K562 (cell line): ENCODE data around the gene CYSTM1. TPM values are rescaled to one million over a fixed set of nuclear protein-coding genes. Genes with fewer than 3 reads are reported as not detected.

Source experiments
- EP300 ChIP-seq: IDR thresholded peaks from 2 replicates; pipeline ENCODE4 v1.6.1; 2012; ENCODE audit warnings: low read length, improper control_type of control experiment
- GMEB1 ChIP-seq: fragments of 250-450 bp; sonication (Bioruptor Pico); IDR thresholded peaks from 2 replicates; pipeline ENCODE4 v1.4.0; 2020; ENCODE audit warnings: mild to moderate bottlenecking
- HIVEP1 ChIP-seq: fragments of 250-450 bp; sonication (Bioruptor Pico); IDR thresholded peaks from 2 replicates; pipeline ENCODE4 v1.4.0; 2020; ENCODE audit warnings: mild to moderate bottlenecking
- KAT7 ChIP-seq: sonication (generic); formaldehyde crosslinking; IDR thresholded peaks from 2 replicates; pipeline ENCODE4 v1.8.0; 2022; ENCODE audit warnings: missing genetic modification reagents, mild to moderate bottlenecking, borderline replicate concordance
- NFE2 ChIP-seq: IDR thresholded peaks from 2 replicates; pipeline ENCODE4 v1.6.1; 2014; ENCODE audit warnings: antibody characterized with exemption, low read depth
- NFE2L1 ChIP-seq: fragments of 450-650 bp; IDR thresholded peaks from 2 replicates; pipeline ENCODE4 v1.6.1; 2016; ENCODE audit warnings: missing genetic modification characterization, low read depth, mild to moderate bottlenecking, missing compliant biosample characterization, moderate library complexity, borderline replicate concordance
- POLR2H ChIP-seq: IDR thresholded peaks from 2 replicates; pipeline ENCODE4 v1.6.1; 2016; ENCODE audit warnings: missing genetic modification characterization, low read depth, mild to moderate bottlenecking, control low read depth, missing compliant biosample characterization, moderate library complexity
- TARDBP ChIP-seq: fragments of 450-650 bp; IDR thresholded peaks from 2 replicates; pipeline ENCODE4 v1.6.1; 2016
- ZBTB7A ChIP-seq: IDR thresholded peaks from 2 replicates; pipeline ENCODE4 v1.6.1; 2011; ENCODE audit warnings: low read depth, mild to moderate bottlenecking, low read length, moderate library complexity, borderline replicate concordance; ENCODE audit not compliant: control insufficient read depth
- ZNF395 ChIP-seq: fragments of 200-800 bp; sonication (Bioruptor generic); IDR thresholded peaks from 2 replicates; pipeline ENCODE4 v1.6.1; 2017; ENCODE audit warnings: missing genetic modification characterization, missing compliant biosample characterization
- ZNF586 ChIP-seq: fragments of 450-650 bp; formaldehyde crosslinking; conservative IDR thresholded peaks from 2 replicates; pipeline ENCODE4 v1.4.0; 2020; ENCODE audit warnings: mild to moderate bottlenecking, moderate library complexity
- polyA plus RNA-seq, 8 experiments: library from polyadenylated mRNA; depleted of rRNA in 4 of 8; stranded (reverse) in 5 of 8; unstranded in 3 of 8; fragments of >200 nt; fragmentation: Nextera tagmentation in 2 of 8; fragmentation: Illumina TruSeq in 1 of 8; extraction: Ambion mirVana in 2 of 8; extraction: Trizol in 1 of 8; gene quantifications; 2 replicates each; pipeline versions ENCODE4 v1.2.1 to v1.2.3, GENCODE V29; 2011 to 2014; ENCODE audit warnings: inconsistent platforms in 1 of 8, missing spikeins in 1 of 8
- total RNA-seq, 7 experiments: library from RNA; depleted of rRNA in 6 of 7; stranded (reverse); fragments of >200 nt in 6 of 7; fragmentation: Illumina TruSeq in 2 of 7; extraction: Trizol in 2 of 7; gene quantifications; 2 replicates each; pipeline versions ENCODE4 v1.2.1 to v1.2.3, GENCODE V29; 2011 to 2021; ENCODE audit warnings: low replicate concordance in 1 of 7
- TF ChIP-seq, protein P1 (sequence below), 3 experiments: IDR thresholded peaks in 2 of 3; conservative IDR thresholded peaks in 1 of 3; 2 replicates each; pipeline ENCODE4 v1.5.1; 2011 to 2012; ENCODE audit warnings: low read length in 3 of 3, mild to moderate bottlenecking in 3 of 3, control low read depth in 2 of 3, improper control_type of control experiment in 1 of 3, inconsistent platforms in 1 of 3, low read depth in 1 of 3, mixed read lengths in 1 of 3, moderate library complexity in 1 of 3; ENCODE audit not compliant: insufficient read depth in 2 of 3
- TF ChIP-seq, protein P2 (sequence below): sonication (generic); IDR thresholded peaks from 2 replicates; pipeline ENCODE4 v1.6.1; 2016
- TF ChIP-seq, protein P3 (sequence below): fragments of 250-450 bp; sonication (Bioruptor Pico); IDR thresholded peaks from 2 replicates; pipeline ENCODE4 v1.6.1; 2021; ENCODE audit warnings: mild to moderate bottlenecking

Gene CYSTM1
- total and polyA plus RNA-seq, 9 of the 15 experiments (the other 6 are each of a cell fraction or from before 2014, with no cell fraction given) = 76.1 to 422 (median 108) TPM

DNA sequence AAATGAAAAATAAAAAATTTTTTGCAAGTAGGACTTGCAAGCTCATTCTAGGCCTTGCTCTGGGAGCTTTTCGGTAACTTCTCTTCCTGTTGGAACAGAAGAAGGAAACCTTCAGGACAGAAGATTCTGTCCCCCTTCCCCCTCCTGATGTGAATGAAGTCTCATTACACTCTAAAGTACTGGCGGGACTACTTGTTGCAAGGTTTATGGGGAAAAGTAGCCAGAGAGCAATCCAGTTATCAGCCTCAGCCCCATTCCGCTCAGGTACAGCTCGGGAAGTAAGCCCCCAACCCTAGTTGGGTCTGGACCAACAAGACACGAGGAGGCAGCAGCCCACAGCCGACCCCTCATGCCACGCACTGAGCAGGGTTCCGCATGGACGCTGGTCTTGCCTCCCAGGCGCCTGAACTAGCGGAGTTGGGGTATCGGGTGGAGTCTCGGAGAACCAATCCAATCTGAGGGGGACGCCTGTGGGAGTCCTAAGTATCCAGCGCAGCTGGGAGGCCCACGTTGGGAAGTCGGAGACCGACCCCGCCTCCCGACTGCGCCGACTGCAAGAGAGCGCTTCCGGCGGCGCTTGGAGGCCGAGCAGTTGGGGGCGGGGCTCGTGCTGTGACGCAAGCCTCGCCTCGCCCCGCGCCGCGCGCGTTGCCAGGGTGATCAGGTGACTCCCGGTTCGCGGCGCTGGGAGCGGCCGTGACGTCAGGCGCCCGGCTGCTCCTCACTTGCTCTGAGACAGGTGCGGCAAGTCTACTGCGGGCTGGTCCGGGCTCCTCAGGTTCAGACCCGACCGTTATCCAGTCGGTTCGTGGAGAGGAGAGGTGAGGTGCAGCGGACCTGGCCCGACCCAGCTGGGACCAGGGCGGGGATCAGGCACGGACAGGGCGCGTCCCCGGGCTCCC is at the start of gene CYSTM1 (continued):
- TF ChIP-seq POLR2H (tag) = peak; percentile 59; the same call in 1 of the 2 replicates
- no peak; the same call in 1 of the 2 replicates for TF ChIP-seq HIVEP1 (CRISPR knock-in tag)
- TF ChIP-seq ZNF586 (CRISPR knock-in tag) = no peak
- TF ChIP-seq, protein P1, sequence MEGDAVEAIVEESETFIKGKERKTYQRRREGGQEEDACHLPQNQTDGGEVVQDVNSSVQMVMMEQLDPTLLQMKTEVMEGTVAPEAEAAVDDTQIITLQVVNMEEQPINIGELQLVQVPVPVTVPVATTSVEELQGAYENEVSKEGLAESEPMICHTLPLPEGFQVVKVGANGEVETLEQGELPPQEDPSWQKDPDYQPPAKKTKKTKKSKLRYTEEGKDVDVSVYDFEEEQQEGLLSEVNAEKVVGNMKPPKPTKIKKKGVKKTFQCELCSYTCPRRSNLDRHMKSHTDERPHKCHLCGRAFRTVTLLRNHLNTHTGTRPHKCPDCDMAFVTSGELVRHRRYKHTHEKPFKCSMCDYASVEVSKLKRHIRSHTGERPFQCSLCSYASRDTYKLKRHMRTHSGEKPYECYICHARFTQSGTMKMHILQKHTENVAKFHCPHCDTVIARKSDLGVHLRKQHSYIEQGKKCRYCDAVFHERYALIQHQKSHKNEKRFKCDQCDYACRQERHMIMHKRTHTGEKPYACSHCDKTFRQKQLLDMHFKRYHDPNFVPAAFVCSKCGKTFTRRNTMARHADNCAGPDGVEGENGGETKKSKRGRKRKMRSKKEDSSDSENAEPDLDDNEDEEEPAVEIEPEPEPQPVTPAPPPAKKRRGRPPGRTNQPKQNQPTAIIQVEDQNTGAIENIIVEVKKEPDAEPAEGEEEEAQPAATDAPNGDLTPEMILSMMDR (IDR thresholded peaks at IDR 0.05 in 2 of 3, conservative IDR thresholded peaks at IDR 0.05 in 1 of 3; ENCODE audit: insufficient read depth in 2 of 3, low read depth in 1 of 3, low read length in 3 of 3) = 0 out of 6 replicates have a peak, but pooled peaks of 1 of the 3 experiments have one; percentile 7
- TF ChIP-seq ZNF395 (CRISPR knock-in tag) = peak; percentile 81; the same call in 1 of the 2 replicates
- TF ChIP-seq, protein P2, sequence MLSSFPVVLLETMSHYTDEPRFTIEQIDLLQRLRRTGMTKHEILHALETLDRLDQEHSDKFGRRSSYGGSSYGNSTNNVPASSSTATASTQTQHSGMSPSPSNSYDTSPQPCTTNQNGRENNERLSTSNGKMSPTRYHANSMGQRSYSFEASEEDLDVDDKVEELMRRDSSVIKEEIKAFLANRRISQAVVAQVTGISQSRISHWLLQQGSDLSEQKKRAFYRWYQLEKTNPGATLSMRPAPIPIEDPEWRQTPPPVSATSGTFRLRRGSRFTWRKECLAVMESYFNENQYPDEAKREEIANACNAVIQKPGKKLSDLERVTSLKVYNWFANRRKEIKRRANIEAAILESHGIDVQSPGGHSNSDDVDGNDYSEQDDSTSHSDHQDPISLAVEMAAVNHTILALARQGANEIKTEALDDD = no peak
- TF ChIP-seq TARDBP = no peak
- TF ChIP-seq EP300 = peak; percentile 16; the same call in 1 of the 2 replicates
- TF ChIP-seq NFE2L1 (tag) = no peak
- TF ChIP-seq GMEB1 (CRISPR knock-in tag) = peak; percentile 69
- no peak for TF ChIP-seq NFE2
- TF ChIP-seq ZBTB7A = peak; percentile 72
- 0 out of 2 replicates have a peak, but pooled peaks have one; percentile 62 for TF ChIP-seq KAT7 (CRISPR knock-in tag)
- TF ChIP-seq, protein P3, sequence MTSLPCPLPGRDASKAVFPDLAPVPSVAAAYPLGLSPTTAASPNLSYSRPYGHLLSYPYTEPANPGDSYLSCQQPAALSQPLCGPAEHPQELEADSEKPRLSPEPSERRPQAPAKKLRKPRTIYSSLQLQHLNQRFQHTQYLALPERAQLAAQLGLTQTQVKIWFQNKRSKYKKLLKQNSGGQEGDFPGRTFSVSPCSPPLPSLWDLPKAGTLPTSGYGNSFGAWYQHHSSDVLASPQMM (CRISPR knock-in tag) = no peak
